Cerebellar nuclear complex (tissue), 1 donor: ENCODE measurements around the gene ZDHHC3.
"Not testable (repeated sequence)": the region's sequence is repeated elsewhere in the genome, so short reads cannot be mapped to it uniquely, and the experiment has no call there.

Experiments
- DNase-seq, 2 experiments: peaks; one replicate each; lab custom pipeline; 2025; lab: John Stamatoyannopoulos, UW

ZDHHC3 gene

GRCh38 chr3:44963571-44964325 is 12.2 kb downstream of the ZDHHC3 start:
- no peak for DNase-seq

- no peak for DNase-seq
These were observed 13.2 kb downstream of the ZDHHC3 start for GRCh38 chr3:44962621-44963393.

GRCh38 chr3:44961888-44962287 is 14.1 kb downstream of the ZDHHC3 start:
- DNase-seq: no peak

- no peak for DNase-seq
These were observed 15.5 kb downstream of the ZDHHC3 start for GRCh38 chr3:44960387-44961026.

- DNase-seq: no peak
These were observed 17.6 kb downstream of the ZDHHC3 start for GRCh38 chr3:44958386-44958785.

- no peak for DNase-seq
These were observed 18.0 kb downstream of the ZDHHC3 start for GRCh38 chr3:44957986-44958385.

GRCh38 chr3:44955917-44956316 is 20.1 kb downstream of the ZDHHC3 start:
- no peak for DNase-seq

- no peak for DNase-seq
These were observed 21.0 kb downstream of the ZDHHC3 start for GRCh38 chr3:44954962-44955361.

GRCh38 chr3:44954304-44954703 is 21.7 kb downstream of the ZDHHC3 start:
- DNase-seq: no peak

GRCh38 chr3:44952689-44953088 is 23.3 kb downstream of the ZDHHC3 start:
- no peak for DNase-seq

- no peak for DNase-seq
These were observed 25.7 kb downstream of the ZDHHC3 start for GRCh38 chr3:44950275-44950734.

GRCh38 chr3:44949770-44950169 is 26.2 kb downstream of the ZDHHC3 start:
- DNase-seq: not testable (repeated sequence)

- DNase-seq: no peak
These were observed 27.7 kb downstream of the ZDHHC3 start for GRCh38 chr3:44948239-44948638.

GRCh38 chr3:44942202-44942921 is 33.6 kb downstream of the ZDHHC3 start:
- DNase-seq: no peak

GRCh38 chr3:44939581-44940036 is 36.4 kb downstream of the ZDHHC3 start:
- DNase-seq: no peak

GRCh38 chr3:44932986-44933944 is 42.7 kb downstream of the ZDHHC3 start:
- no peak for DNase-seq

GRCh38 chr3:44932271-44932670 is 43.7 kb downstream of the ZDHHC3 start:
- DNase-seq: no peak

GRCh38 chr3:44931791-44932190 is 44.2 kb downstream of the ZDHHC3 start:
- DNase-seq: no peak

GRCh38 chr3:44930911-44931310 is 45.1 kb downstream of the ZDHHC3 start:
- no peak for DNase-seq

- no peak for DNase-seq
These were observed 46.2 kb downstream of the ZDHHC3 start for GRCh38 chr3:44929782-44930181.

- no peak for DNase-seq
These were observed 48.6 kb downstream of the ZDHHC3 start for GRCh38 chr3:44927371-44927770.
